GM23338 (cell line): ENCODE data around the gene FMOD. TPM values are rescaled to one million over a fixed set of nuclear protein-coding genes. Genes with fewer than 3 reads are reported as not detected.

Source experiments
- ATAC-seq: fragments of 200-7000 bp; cut with Tn5 transposase; 3 replicates; pipeline ENCODE4 v1.9.1; 2020
- DNase-seq: peaks from one replicate; pipeline ENCODE4 v3.0.0-alpha.2; 2015; ENCODE audit warnings: low spot score
- H2AFZ ChIP-seq: fragments of 200-600 bp; sonication (generic); 2 replicates; pipeline ENCODE4 v1.8.0; 2016; ENCODE audit warnings: antibody characterized with exemption, mild to moderate bottlenecking, moderate library complexity
- H3F3A ChIP-seq: fragments of 200-600 bp; sonication (generic); replicated peaks from 2 replicates; pipeline ENCODE4 v1.8.0; 2017; ENCODE audit warnings: antibody characterized with exemption, mixed run types, low read depth
- H3K27ac ChIP-seq: fragments of 200-600 bp; sonication (generic); 2 replicates; pipeline ENCODE4 v1.6.1; 2016; ENCODE audit warnings: low read depth
- H3K27me3 ChIP-seq: fragments of 200-600 bp; sonication (generic); 2 replicates; pipeline ENCODE4 v1.8.0; 2016; ENCODE audit warnings: mild to moderate bottlenecking, mixed run types, moderate library complexity; ENCODE audit not compliant: insufficient read depth
- H3K36me3 ChIP-seq: fragments of 200-600 bp; sonication (generic); 2 replicates; pipeline ENCODE4 v1.8.0; 2016; ENCODE audit warnings: mild to moderate bottlenecking; ENCODE audit not compliant: insufficient read depth
- H3K4me1 ChIP-seq: fragments of 200-600 bp; sonication (generic); 2 replicates; pipeline ENCODE4 v1.8.0; 2016; ENCODE audit warnings: mild to moderate bottlenecking, moderate library complexity; ENCODE audit not compliant: insufficient read depth
- H3K4me2 ChIP-seq: fragments of 200-600 bp; sonication (generic); 2 replicates; pipeline ENCODE4 v1.7.1; 2017; ENCODE audit warnings: mixed run types
- H3K4me3 ChIP-seq: fragments of 200-600 bp; sonication (generic); 2 replicates; pipeline ENCODE4 v1.6.1; 2016; ENCODE audit warnings: mixed run types
- H3K79me2 ChIP-seq: fragments of 200-600 bp; sonication (generic); replicated peaks from 2 replicates; pipeline ENCODE4 v1.8.0; 2017; ENCODE audit warnings: mild to moderate bottlenecking; ENCODE audit not compliant: insufficient read depth
- H3K9me2 ChIP-seq: fragments of 200-600 bp; sonication (generic); 2 replicates; pipeline ENCODE4 v1.8.0; 2017; ENCODE audit not compliant: insufficient read depth
- H4K20me1 ChIP-seq: fragments of 200-600 bp; sonication (generic); replicated peaks from 2 replicates; pipeline ENCODE4 v1.8.0; 2017; ENCODE audit warnings: mild to moderate bottlenecking; ENCODE audit not compliant: insufficient read depth
- H3K27ac Mint-ChIP-seq: 2 replicates; pipeline ENCODE4 v1.8.0; 2020; ENCODE audit warnings: inconsistent platforms, mild to moderate bottlenecking, moderate library complexity, mixed read lengths
- H3K27me3 Mint-ChIP-seq: 3 replicates; pipeline ENCODE4 v1.8.0; 2022; ENCODE audit warnings: low read depth, mild to moderate bottlenecking, moderate library complexity, mixed read lengths, inconsistent platforms; ENCODE audit not compliant: insufficient read depth, poor library complexity
- H3K36me3 Mint-ChIP-seq: 3 replicates; pipeline ENCODE4 v1.8.0; 2021; ENCODE audit warnings: low read depth, mild to moderate bottlenecking, inconsistent platforms, moderate library complexity, mixed read lengths
- H3K4me1 Mint-ChIP-seq: 3 replicates; pipeline ENCODE4 v1.8.0; 2020; ENCODE audit warnings: mild to moderate bottlenecking, inconsistent platforms, mixed read lengths
- H3K4me3 Mint-ChIP-seq: 3 replicates; pipeline ENCODE4 v1.8.0; 2021; ENCODE audit warnings: moderate library complexity, mild to moderate bottlenecking, inconsistent platforms, mixed read lengths
- H3K9me3 Mint-ChIP-seq: 3 replicates; pipeline ENCODE4 v1.8.0; 2020; ENCODE audit warnings: moderate library complexity, mild to moderate bottlenecking, inconsistent platforms, mixed read lengths
- CREB1 ChIP-seq: fragments of 250-450 bp; sonication (Bioruptor Pico); IDR thresholded peaks from 2 replicates; pipeline ENCODE4 v1.5.0; 2020; ENCODE audit warnings: low read depth, mild to moderate bottlenecking, moderate library complexity
- CTCF ChIP-seq, 2 experiments: fragments of 200-600 bp in 1 of 2; sonication (generic) in 1 of 2; conservative IDR thresholded peaks; 2 replicates each; pipeline versions ENCODE4 v1.5.1 to v1.6.1; 2016 to 2017; ENCODE audit warnings: antibody characterized with exemption in 2 of 2, low read depth in 2 of 2, mild to moderate bottlenecking in 2 of 2, moderate library complexity in 1 of 2
- ETS1 ChIP-seq: IDR thresholded peaks from 2 replicates; pipeline ENCODE4 v1.6.1; 2016; ENCODE audit warnings: antibody characterized with exemption
- EZH2 ChIP-seq: fragments of 200-600 bp; sonication (generic); IDR thresholded peaks from one replicate; pipeline ENCODE4 v1.8.0; 2017; ENCODE audit warnings: antibody characterized with exemption, mild to moderate bottlenecking, low read depth; ENCODE audit not compliant: unreplicated experiment
- EZH2phosphoT487 ChIP-seq: fragments of 200-600 bp; sonication (generic); IDR thresholded peaks from one replicate; pipeline ENCODE4 v1.8.1; 2018; ENCODE audit warnings: antibody characterized with exemption; ENCODE audit not compliant: unreplicated experiment
- JUNB ChIP-seq: IDR thresholded peaks from one replicate; pipeline ENCODE4 v1.6.1; 2016; ENCODE audit warnings: antibody characterized with exemption; ENCODE audit not compliant: unreplicated experiment
- NANOG ChIP-seq: IDR thresholded peaks from 2 replicates; pipeline ENCODE4 v1.6.1; 2016; ENCODE audit warnings: antibody characterized with exemption, borderline replicate concordance
- POLR2AphosphoS5 ChIP-seq: IDR thresholded peaks from 2 replicates; pipeline ENCODE4 v1.6.1; 2016; ENCODE audit warnings: antibody characterized with exemption, low read depth
- REST ChIP-seq: IDR thresholded peaks from one replicate; pipeline ENCODE4 v1.6.1; 2018; ENCODE audit warnings: antibody characterized with exemption; ENCODE audit not compliant: unreplicated experiment
- STAT1 ChIP-seq: IDR thresholded peaks from one replicate; pipeline ENCODE4 v1.6.1; 2016; ENCODE audit warnings: antibody characterized with exemption; ENCODE audit not compliant: unreplicated experiment
- ZNF114 ChIP-seq: fragments of 250-450 bp; sonication (Bioruptor Pico); IDR thresholded peaks from 2 replicates; pipeline ENCODE4 v1.5.0; 2020; ENCODE audit warnings: mild to moderate bottlenecking, moderate library complexity
- ZNF331 ChIP-seq: fragments of 250-450 bp; sonication (Bioruptor Pico); IDR thresholded peaks from 2 replicates; pipeline ENCODE4 v1.5.0; 2020; ENCODE audit warnings: low read depth, mild to moderate bottlenecking, moderate library complexity
- ZNF462 ChIP-seq: fragments of 250-450 bp; sonication (Bioruptor Pico); IDR thresholded peaks from 2 replicates; pipeline ENCODE4 v1.5.0; 2020; ENCODE audit warnings: mild to moderate bottlenecking, moderate library complexity
- polyA plus RNA-seq: library from polyadenylated mRNA; unstranded; fragments of >200 nt; fragmentation: Nextera tagmentation; extraction: Ambion mirVana; gene quantifications from 2 replicates; pipeline ENCODE4 v1.2.1, GENCODE V29; 2016
- total RNA-seq: library from RNA; depleted of rRNA; stranded (reverse); fragments of >200 nt; shearing (Covaris generic); gene quantifications from 2 replicates; pipeline ENCODE4 v1.2.3, GENCODE V29; 2014

Gene FMOD
- total and polyA plus RNA-seq, 2 experiments from 2014 or later, result 0.27 to 1.3 TPM

GRCh38 chr1:203380420-203381150 is 29.7 kb upstream of the FMOD start (continued):
- no peak for TF ChIP-seq ZNF331

GRCh38 chr1:203379825-203380224 is 28.9 kb upstream of the FMOD start:
- H3K4me3 Mint-ChIP-seq, result no peak overlapping the region
- H3K4me2 ChIP-seq, result no peak overlapping the region
- no peaks in the 10 kb centered on the region; the same call in 2 of the 3 replicates for H3K4me1 Mint-ChIP-seq
- no peaks in the 10 kb centered on the region for H3K27me3 Mint-ChIP-seq
- H3K27ac Mint-ChIP-seq, result no peak overlapping the region
- H3K27ac ChIP-seq, result no peak overlapping the region
- ATAC-seq (no peak), DNase-seq (no peak)
- no peaks in the 10 kb centered on the region for H3K36me3 Mint-ChIP-seq
- H4K20me1 ChIP-seq, result no peaks in the 10 kb centered on the region
- H3K9me2 ChIP-seq, result no peaks in the 10 kb centered on the region
- no peaks in the 10 kb centered on the region for H3K27me3 ChIP-seq
- no peaks in the 10 kb centered on the region for H3K4me1 ChIP-seq
- H3K4me3 ChIP-seq, result no peak overlapping the region
- no peaks in the 10 kb centered on the region for H3K79me2 ChIP-seq
- H3F3A ChIP-seq, result no peaks in the 10 kb centered on the region
- no peak overlapping the region for H2AFZ ChIP-seq
- H3K36me3 ChIP-seq, result no peaks in the 10 kb centered on the region
- no peaks in the 10 kb centered on the region for H3K9me3 Mint-ChIP-seq
- TF ChIP-seq ZNF114 (CRISPR knock-in tag) (no peak), CTCF (conservative IDR thresholded peaks at IDR 0.05; ENCODE audit: low read depth in 2 of 2) (no peak), JUNB (no peak), ZNF331 (no peak), CREB1 (no peak), ZNF462 (CRISPR knock-in tag) (no peak), POLR2AphosphoS5 (no peak), EZH2 (no peak), ETS1 (no peak), REST (no peak), NANOG (no peak), STAT1 (no peak), EZH2phosphoT487 (no peak)
